ENCODE results near the gene ZNF277. TPM values are rescaled to one million over a fixed set of nuclear protein-coding genes. Genes with fewer than 3 reads are reported as not detected.

ZNF277 gene
- total RNA-seq, 1 experiment from 2014 or later, result 13.1 TPM

DNA sequence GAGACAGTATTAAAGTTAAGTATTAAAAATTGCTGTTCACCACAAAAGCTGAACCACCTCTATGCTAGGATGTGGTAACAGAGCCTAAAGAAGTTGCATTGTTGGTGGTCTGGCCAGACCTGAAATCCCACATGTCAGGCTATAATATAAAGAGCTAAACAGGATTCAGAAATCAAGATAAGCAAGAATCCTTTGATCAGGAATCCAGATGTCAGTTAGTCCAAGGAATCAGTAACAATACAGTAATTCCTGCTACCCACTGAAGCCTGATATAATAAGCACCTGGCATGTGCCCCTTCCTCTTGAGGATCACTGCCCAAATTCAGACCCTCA lies 48.9 kb downstream of the ZNF277 start:
- Histone ChIP-seq H2BK5ac (ENCODE audit: insufficient read length, low read length) (no peak overlapping the region), H3K4ac (ENCODE audit: low read depth, low read length) (no peak overlapping the region), H3K4me1 (ENCODE audit: insufficient read depth, low read length) (peaks cover 12% of the 10 kb centered on the region), H2BK120ac (ENCODE audit: low read depth, low read length, poor library complexity, severe bottlenecking) (no peak overlapping the region), H2BK20ac (ENCODE audit: low read depth, low read length, poor library complexity, severe bottlenecking) (no peak overlapping the region), H3K14ac (ENCODE audit: insufficient read depth, low read length) (no peak overlapping the region), H2BK15ac (ENCODE audit: low read depth, low read length) (no peak overlapping the region), H3K27me3 (ENCODE audit: insufficient read depth, low read length) (no peaks in the 10 kb centered on the region), H4K91ac (ENCODE audit: insufficient read length, low read depth, low read length) (no peak overlapping the region), H3T11ph (ENCODE audit: low read length) (no peak overlapping the region), H3K23me2 (ENCODE audit: insufficient read length, low read depth, low read length, poor library complexity, severe bottlenecking) (no peaks in the 10 kb centered on the region), H4K5ac (ENCODE audit: insufficient read length, low read depth, low read length) (no peak overlapping the region), H3K56ac (ENCODE audit: insufficient read length, low read depth, low read length) (no peak overlapping the region), H3K27ac (ENCODE audit: insufficient read length, low read depth, low read length) (no peak overlapping the region), H3K4me2 (ENCODE audit: insufficient read depth, insufficient read length, low read length) (no peak overlapping the region), H2AFZ (ENCODE audit: low read length) (no peak overlapping the region), H3K23ac (ENCODE audit: insufficient read length, low read depth, low read length) (no peak overlapping the region), H3K79me1 (ENCODE audit: insufficient read depth, low read depth, low read length, poor library complexity, severe bottlenecking) (peaks cover 3% of the 10 kb centered on the region), H4K8ac (replicated peaks; ENCODE audit: insufficient read length, low read depth, low read length) (no peak overlapping the region), H2AK5ac (ENCODE audit: insufficient read length, low read length) (no peak overlapping the region), H3K18ac (ENCODE audit: insufficient read length, low read depth, low read length) (no peak overlapping the region), H3K9me3 (ENCODE audit: control insufficient read depth, low read depth, low read length) (no peaks in the 10 kb centered on the region), H2BK12ac (ENCODE audit: insufficient read length, low read depth, low read length) (no peak overlapping the region), H4K20me1 (ENCODE audit: control insufficient read depth, insufficient read depth, insufficient read length) (no peaks in the 10 kb centered on the region), H3K9ac (ENCODE audit: extremely low read depth, insufficient read length, low read length) (no peak overlapping the region), H3K79me2 (ENCODE audit: insufficient read depth, low read length) (no peaks in the 10 kb centered on the region)
- Mint-ChIP-seq H3K36me3 (ENCODE audit: insufficient read depth in 1 of 3, low read depth in 3 of 3) (no peaks in the 10 kb centered on the region), H3K9me3 (no peaks in the 10 kb centered on the region), H3K4me3 (no peak overlapping the region), H3K27me3 (ENCODE audit: low read depth) (peaks cover 36% of the 10 kb centered on the region), H3K4me1 (peaks cover 38 to 46% of the 10 kb centered on the region in 2 experiments), H3K27ac (no peak overlapping the region)
- TF ChIP-seq, protein P1, sequence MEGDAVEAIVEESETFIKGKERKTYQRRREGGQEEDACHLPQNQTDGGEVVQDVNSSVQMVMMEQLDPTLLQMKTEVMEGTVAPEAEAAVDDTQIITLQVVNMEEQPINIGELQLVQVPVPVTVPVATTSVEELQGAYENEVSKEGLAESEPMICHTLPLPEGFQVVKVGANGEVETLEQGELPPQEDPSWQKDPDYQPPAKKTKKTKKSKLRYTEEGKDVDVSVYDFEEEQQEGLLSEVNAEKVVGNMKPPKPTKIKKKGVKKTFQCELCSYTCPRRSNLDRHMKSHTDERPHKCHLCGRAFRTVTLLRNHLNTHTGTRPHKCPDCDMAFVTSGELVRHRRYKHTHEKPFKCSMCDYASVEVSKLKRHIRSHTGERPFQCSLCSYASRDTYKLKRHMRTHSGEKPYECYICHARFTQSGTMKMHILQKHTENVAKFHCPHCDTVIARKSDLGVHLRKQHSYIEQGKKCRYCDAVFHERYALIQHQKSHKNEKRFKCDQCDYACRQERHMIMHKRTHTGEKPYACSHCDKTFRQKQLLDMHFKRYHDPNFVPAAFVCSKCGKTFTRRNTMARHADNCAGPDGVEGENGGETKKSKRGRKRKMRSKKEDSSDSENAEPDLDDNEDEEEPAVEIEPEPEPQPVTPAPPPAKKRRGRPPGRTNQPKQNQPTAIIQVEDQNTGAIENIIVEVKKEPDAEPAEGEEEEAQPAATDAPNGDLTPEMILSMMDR (conservative IDR thresholded peaks at IDR 0.05), result no peak
- no peak for DNase-seq

Measured in H9 (cell line).